B cell (primary cell): ENCODE results near the gene FADD. TPM values are rescaled to one million over a fixed set of nuclear protein-coding genes. Genes with fewer than 3 reads are reported as not detected.
A peak's percentile ranks its signal among the peaks of the same experiment; 100 is the strongest.

Experiments
- ATAC-seq: fragments of 200-7000 bp; cut with Tn5 transposase; one replicate; pipeline ENCODE4 v1.10.0; 2021; ENCODE audit warnings: low read depth, mild to moderate bottlenecking, moderate number of reproducible peaks, moderate library complexity
- CTCF ChIA-PET: fragments of 350-600 bp; sonication (Branson Sonifier 250); formaldehyde crosslinking; loops from one replicate; lab custom pipeline; 2021; ENCODE audit warnings: antibody characterized with exemption, inconsistent platforms; lab: Charles Lee
- POLR2A ChIA-PET: fragments of 350-600 bp; sonication (Branson Sonifier 250); formaldehyde crosslinking; loops from one replicate; lab custom pipeline; 2021; ENCODE audit warnings: antibody characterized with exemption; lab: Charles Lee
- DNase-seq: peaks from one replicate; pipeline ENCODE4 v3.0.0; 2013
- H2AFZ ChIP-seq: 2 replicates; pipeline ENCODE4 v1.6.1; 2012; ENCODE audit warnings: mild to moderate bottlenecking, low read depth, low read length; ENCODE audit not compliant: insufficient read depth, poor library complexity, severe bottlenecking
- H3K27ac ChIP-seq, 2 donors: 1 replicate in 1 of 2; 2 replicates in 1 of 2; pipeline ENCODE4 v1.5.1; 2012 to 2013; ENCODE audit warnings: low read length in 2 of 2, mild to moderate bottlenecking in 2 of 2, moderate library complexity in 1 of 2
- H3K27me3 ChIP-seq, 4 experiments: fragments of 200-600 bp in 1 of 4; sonication (generic) in 1 of 4; replicated peaks in 1 of 4; 1 replicate in 2 of 4; 2 replicates in 2 of 4; pipeline versions ENCODE4 v1.6.1 to v1.7.0; 2013 to 2016; ENCODE audit warnings: low read length in 3 of 4, mild to moderate bottlenecking in 2 of 4, mixed read lengths in 1 of 4, moderate library complexity in 1 of 4; ENCODE audit not compliant: insufficient read depth in 4 of 4, control insufficient read depth in 3 of 4; ENCODE audit errors: control extremely low read depth in 1 of 4
- H3K36me3 ChIP-seq, 2 experiments: replicated peaks in 1 of 2; 1 replicate in 1 of 2; 2 replicates in 1 of 2; pipeline versions ENCODE4 v1.6.1 to v1.7.1; 2013; ENCODE audit warnings: low read length in 1 of 2; ENCODE audit not compliant: insufficient read depth in 2 of 2, control insufficient read depth in 1 of 2; ENCODE audit errors: control extremely low read depth in 1 of 2, extremely low read depth in 1 of 2
- H3K4me1 ChIP-seq, 2 donors: fragments of 200-600 bp in 1 of 2; sonication (generic) in 1 of 2; 1 replicate in 1 of 2; 2 replicates in 1 of 2; pipeline versions ENCODE4 v1.5.1 to v1.6.1; 2013 to 2017; ENCODE audit warnings: low read length in 2 of 2; ENCODE audit not compliant: control insufficient read depth in 2 of 2, insufficient read depth in 2 of 2
- H3K4me2 ChIP-seq: replicated peaks from 2 replicates; pipeline ENCODE3; 2012; ENCODE audit warnings: mild to moderate bottlenecking, low read depth, low read length; ENCODE audit not compliant: poor library complexity, severe bottlenecking
- H3K4me3 ChIP-seq, 5 experiments: fragments of 200-600 bp in 1 of 5; sonication (generic) in 1 of 5; 1 replicate in 3 of 5; 2 replicates in 2 of 5; pipeline versions ENCODE4 v1.5.1 to v1.7.0; 2011 to 2016; ENCODE audit warnings: low read length in 4 of 5, mild to moderate bottlenecking in 4 of 5, low read depth in 2 of 5, control low read depth in 1 of 5, moderate library complexity in 1 of 5; ENCODE audit not compliant: insufficient read depth in 1 of 5; ENCODE audit errors: control extremely low read depth in 1 of 5, extremely low read depth in 1 of 5
- H3K79me2 ChIP-seq: fragments of 200-600 bp; sonication (generic); one replicate; pipeline ENCODE4 v1.6.0; 2016; ENCODE audit warnings: low read length; ENCODE audit not compliant: control insufficient read depth, insufficient read depth
- H3K9ac ChIP-seq: fragments of 200-600 bp; sonication (generic); 2 replicates; pipeline ENCODE4 v1.6.1; 2017; ENCODE audit warnings: mild to moderate bottlenecking, low read length, moderate library complexity
- H3K9me3 ChIP-seq, 3 donors: one replicate each; pipeline versions ENCODE4 v1.6.1 to v1.7.1; 2013; ENCODE audit warnings: low read length in 2 of 3; ENCODE audit not compliant: control insufficient read depth in 2 of 3, insufficient read depth in 1 of 3; ENCODE audit errors: control extremely low read depth in 1 of 3
- H4K20me1 ChIP-seq: 2 replicates; pipeline ENCODE4 v1.6.0; 2012; ENCODE audit warnings: mild to moderate bottlenecking, low read length; ENCODE audit not compliant: insufficient read depth, control insufficient read depth, poor library complexity, severe bottlenecking
- H3K27ac Mint-ChIP-seq: one replicate; pipeline ENCODE4 v1.8.0; 2021; ENCODE audit warnings: mixed read lengths
- H3K27me3 Mint-ChIP-seq: one replicate; pipeline ENCODE4 v1.8.0; 2021; ENCODE audit warnings: mixed read lengths
- H3K4me1 Mint-ChIP-seq: one replicate; pipeline ENCODE4 v1.8.0; 2021; ENCODE audit warnings: mixed read lengths
- H3K4me3 Mint-ChIP-seq: one replicate; pipeline ENCODE4 v1.8.0; 2021; ENCODE audit warnings: mixed read lengths
- H3K9me3 Mint-ChIP-seq: one replicate; pipeline ENCODE4 v1.8.0; 2022; ENCODE audit warnings: mixed read lengths; ENCODE audit not compliant: insufficient read depth
- EZH2 ChIP-seq: IDR thresholded peaks from 2 replicates; pipeline ENCODE4 v1.6.1; 2012; ENCODE audit warnings: borderline replicate concordance, low read depth, mild to moderate bottlenecking, moderate library complexity, low read length; ENCODE audit not compliant: insufficient read depth, poor library complexity, severe bottlenecking
- WGBS: methylation state at CpG from one replicate; pipeline ENCODE4 v1.1.5; 2013; ENCODE audit warnings: missing lambda C conversion rate; ENCODE audit not compliant: insufficient coverage; 5-methylcytosine and 5-hydroxymethylcytosine counted together
- intact Hi-C: fragments of 100-400 bp; cut with micrococcal nuclease; formaldehyde crosslinking; loops from one replicate; pipeline ENCODE4 v1.10.0; 2022
- polyA plus RNA-seq: library from polyadenylated mRNA; depleted of rRNA; stranded (reverse); fragments of >200 nt; gene quantifications from 2 replicates; pipeline ENCODE4 v1.2.3, GENCODE V29; 2012
- total RNA-seq, 2 donors: library from RNA; stranded (reverse); fragments of 120-200 nt in 1 of 2; gene quantifications; 1 replicate in 1 of 2; 2 replicates in 1 of 2; pipeline versions ENCODE4 v1.2.3 to v1.2.4, GENCODE V29; 2013 to 2022
- TF ChIP-seq, protein P1 (sequence below): fragments of 200-600 bp; IDR thresholded peaks from one replicate; pipeline ENCODE4 v1.8.0; 2022; ENCODE audit warnings: antibody characterized with exemption, mild to moderate bottlenecking

Gene FADD
- total and polyA plus RNA-seq, 2 donors (not counting 1 experiment from before 2014, with no cell fraction given): 5.4 to 26.6 TPM

DNA sequence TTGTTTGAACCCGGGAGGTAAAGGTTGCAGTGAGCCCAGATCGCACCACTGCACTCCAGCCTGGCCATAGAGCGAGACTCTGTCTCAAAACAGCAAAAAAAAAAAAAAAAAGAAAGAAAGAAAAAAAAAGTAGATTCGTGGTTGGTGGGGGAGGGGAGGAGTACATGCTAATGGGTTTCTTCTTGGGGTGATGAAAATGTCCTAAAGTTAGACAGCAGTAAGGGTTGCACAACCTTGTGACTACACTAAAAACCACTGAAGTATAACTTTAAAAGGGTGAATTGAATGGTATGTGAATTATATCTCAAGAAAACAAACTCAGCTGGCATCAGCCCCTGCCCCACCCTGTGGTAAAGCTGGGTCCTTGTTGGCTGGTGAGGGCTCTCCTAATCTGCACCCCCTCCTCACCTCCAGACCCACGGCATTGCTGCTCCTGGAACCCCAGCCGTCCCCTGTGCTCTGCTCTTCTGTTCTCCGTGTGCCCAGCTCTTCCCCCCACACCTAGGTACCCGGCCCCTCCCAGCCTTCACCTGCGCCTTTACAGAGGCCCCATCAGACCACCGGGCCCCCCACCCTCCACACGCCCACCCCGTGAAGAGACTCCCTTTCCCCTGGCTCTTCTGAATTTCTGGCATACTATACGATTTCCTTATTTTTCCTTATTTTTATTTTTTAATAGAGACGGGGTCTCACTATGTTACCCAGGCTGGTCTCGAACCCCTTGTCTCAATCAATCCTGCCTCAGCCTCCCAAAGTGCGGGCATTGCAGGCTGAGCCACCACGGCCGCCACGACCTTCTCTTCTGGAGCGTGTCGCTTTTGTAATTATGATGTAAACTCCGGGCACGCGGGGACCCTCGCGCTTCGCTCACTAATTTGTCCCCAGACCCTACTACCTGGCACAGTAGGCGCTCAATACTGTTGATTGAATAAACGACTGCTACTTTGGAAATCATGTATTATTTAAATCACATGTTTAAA is 924 bp upstream of the FADD start:
- H3K4me2 ChIP-seq: peak overlapping the region; percentile 92
- H3K9ac ChIP-seq: peak overlapping the region; percentile 96
- H3K27ac ChIP-seq: peak overlapping the region in 1 of 2 donors; percentile 49
- Mint-ChIP-seq H3K27me3 (no peaks in the 10 kb centered on the region), H3K4me3 (peak overlapping the region; percentile 93), H3K27ac (peak overlapping the region; percentile 94), H3K4me1 (peaks cover 31% of the 10 kb centered on the region), H3K9me3 (no peaks in the 10 kb centered on the region)
- 78% methylated on average over 10 of the region's 29 CpGs for WGBS
- peaks cover 39% of the 10 kb centered on the region for H3K79me2 ChIP-seq
- intact Hi-C loops: loop anchor here (5.0 kb wide), 1 partner anchor 1250 kb away; the partner anchor contains the start of gene NADSYN1
- no peaks in the 10 kb centered on the region for H3K9me3 ChIP-seq
- peaks cover 18 to 26% of the 10 kb centered on the region in 2 donors for H3K4me1 ChIP-seq
- ATAC-seq (no peak), DNase-seq (peak; percentile 32)
- H3K36me3 ChIP-seq: peaks cover 0 to 28% of the 10 kb centered on the region in 2 experiments
- H2AFZ ChIP-seq: peak overlapping the region; percentile 92
- TF ChIP-seq EZH2: no peak
- TF ChIP-seq, protein P1, sequence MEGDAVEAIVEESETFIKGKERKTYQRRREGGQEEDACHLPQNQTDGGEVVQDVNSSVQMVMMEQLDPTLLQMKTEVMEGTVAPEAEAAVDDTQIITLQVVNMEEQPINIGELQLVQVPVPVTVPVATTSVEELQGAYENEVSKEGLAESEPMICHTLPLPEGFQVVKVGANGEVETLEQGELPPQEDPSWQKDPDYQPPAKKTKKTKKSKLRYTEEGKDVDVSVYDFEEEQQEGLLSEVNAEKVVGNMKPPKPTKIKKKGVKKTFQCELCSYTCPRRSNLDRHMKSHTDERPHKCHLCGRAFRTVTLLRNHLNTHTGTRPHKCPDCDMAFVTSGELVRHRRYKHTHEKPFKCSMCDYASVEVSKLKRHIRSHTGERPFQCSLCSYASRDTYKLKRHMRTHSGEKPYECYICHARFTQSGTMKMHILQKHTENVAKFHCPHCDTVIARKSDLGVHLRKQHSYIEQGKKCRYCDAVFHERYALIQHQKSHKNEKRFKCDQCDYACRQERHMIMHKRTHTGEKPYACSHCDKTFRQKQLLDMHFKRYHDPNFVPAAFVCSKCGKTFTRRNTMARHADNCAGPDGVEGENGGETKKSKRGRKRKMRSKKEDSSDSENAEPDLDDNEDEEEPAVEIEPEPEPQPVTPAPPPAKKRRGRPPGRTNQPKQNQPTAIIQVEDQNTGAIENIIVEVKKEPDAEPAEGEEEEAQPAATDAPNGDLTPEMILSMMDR: no peak
- H3K27me3 ChIP-seq: no peaks in the 10 kb centered on the region
- peak overlapping the region; percentile 42 to 98 (median 96) for H3K4me3 ChIP-seq
- POLR2A ChIA-PET: no interaction called here
- H4K20me1 ChIP-seq: peaks cover 37% of the 10 kb centered on the region
- CTCF ChIA-PET: no interaction called here
